NCI-H82 treated with DMSO at 0.1 percent for 48 hours (cell line): Measurements from ENCODE around the gene SNX6.
"Not testable (repeated sequence)": the region's sequence is repeated elsewhere in the genome, so short reads cannot be mapped to it uniquely, and the experiment has no call there.

Experiments
- DNase-seq: peaks from one replicate; lab custom pipeline; 2025; ENCODE audit not compliant: unreplicated experiment; lab: John Stamatoyannopoulos, UW

SNX6 gene

DNA sequence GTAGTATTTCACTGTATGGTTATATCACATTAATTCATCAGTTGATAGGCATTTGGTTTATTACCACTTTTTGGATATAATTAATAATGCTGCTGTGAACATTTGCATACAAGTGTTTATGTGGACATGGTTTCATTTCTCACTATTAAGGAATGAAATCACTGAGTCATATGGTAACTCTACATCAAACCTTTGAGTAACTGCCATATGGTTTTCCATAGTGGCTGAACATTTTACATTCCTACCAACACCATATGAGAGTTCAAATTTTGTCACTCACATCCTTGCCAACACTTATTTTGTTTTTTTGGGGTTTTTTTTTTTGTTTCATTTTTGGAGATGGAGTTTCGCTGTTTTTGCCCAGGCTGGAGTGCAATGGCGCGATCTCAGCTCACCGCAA is 60.2 kb downstream of the SNX6 start:
- no peak for DNase-seq

DNA sequence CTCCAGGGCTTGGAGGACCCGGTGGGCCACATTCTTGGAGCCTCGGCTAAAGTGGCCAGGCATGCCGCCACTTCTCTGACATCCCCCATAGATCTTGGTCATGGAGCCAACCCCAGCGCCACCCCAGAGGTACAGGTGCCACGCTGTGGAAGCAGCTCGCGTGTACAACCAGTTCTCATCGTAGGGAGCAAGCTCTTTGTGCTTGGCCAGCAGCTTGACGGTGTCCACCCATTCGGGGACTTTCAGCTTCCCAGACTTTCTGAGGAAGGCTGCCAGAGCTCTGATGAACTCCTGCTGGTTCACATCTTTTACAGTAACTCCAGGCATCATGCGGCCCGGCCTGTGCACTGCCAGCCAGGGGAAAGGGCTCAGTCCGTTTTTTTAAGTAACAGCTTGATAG is 61.1 kb downstream of the SNX6 start:
- no peak for DNase-seq

DNA sequence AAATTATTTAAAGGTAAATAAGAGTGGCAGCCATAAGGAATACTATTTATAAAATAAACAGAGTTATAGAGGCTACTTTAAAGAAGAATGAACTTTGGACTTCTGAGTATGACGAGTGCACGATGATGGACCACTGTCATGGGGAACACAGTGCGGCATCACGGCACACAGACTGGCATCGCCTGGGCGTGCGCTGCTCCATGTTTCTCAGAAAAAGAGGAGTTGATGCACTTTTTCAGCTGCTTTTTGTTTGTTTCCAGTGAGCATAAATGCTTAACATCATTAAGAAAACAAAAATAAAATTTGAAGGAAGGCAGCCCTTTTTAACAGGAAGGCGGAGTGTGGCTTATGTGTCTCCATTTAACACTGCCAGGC is 67.2 kb downstream of the SNX6 start:
- no peak for DNase-seq

DNA sequence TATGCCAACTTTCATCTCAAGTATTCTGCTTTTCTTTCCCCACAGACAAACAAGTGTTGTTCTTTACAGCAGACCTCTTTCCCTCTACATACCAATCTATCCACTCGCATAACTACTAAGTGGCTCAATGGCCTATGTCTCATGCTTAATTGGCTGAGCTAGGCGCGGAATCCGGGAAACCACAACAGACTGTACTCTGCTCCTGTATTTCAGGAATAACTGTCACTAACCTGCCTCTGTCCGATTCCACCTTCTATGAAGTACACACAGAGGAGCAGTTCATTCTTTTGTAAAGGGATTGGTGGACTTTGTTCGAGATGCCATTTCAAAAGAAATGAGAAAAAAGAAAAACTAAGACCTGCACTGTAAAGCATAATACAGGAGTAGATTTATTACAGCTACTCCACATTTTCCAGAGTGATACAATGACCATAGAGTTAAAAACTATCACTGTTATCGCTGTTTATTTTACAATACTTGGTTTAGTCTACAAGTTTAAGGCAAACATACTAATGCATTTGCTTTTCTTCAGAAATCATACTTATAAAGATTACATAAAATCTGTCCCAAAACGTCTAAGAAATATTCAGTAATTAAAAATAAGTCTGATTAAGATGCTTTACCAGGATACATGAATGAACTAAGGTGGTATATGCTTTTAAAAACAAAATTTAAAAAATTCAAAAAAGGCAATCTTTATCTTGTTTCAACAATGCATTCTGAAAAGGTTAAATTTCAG is 67.7 kb downstream of the SNX6 start:
- not testable (repeated sequence) for DNase-seq

DNA sequence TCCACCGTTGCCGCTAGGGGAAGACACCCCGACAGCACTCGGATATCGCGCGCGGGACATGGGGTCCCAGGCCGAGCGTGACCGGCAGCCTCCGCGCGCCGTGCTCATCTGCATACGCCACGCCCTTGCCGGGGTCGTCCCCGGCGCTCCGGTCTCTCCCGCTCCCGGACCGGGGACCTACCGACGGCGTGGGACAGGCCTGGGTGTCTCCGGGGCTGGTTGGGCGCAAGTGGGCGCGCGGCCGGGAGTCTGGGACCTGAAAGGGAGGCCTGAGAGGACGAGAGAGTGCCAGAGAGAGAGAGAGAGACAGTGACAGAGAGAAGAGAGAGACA is 73.5 kb downstream of the SNX6 start:
- DNase-seq: not testable (repeated sequence)

DNA sequence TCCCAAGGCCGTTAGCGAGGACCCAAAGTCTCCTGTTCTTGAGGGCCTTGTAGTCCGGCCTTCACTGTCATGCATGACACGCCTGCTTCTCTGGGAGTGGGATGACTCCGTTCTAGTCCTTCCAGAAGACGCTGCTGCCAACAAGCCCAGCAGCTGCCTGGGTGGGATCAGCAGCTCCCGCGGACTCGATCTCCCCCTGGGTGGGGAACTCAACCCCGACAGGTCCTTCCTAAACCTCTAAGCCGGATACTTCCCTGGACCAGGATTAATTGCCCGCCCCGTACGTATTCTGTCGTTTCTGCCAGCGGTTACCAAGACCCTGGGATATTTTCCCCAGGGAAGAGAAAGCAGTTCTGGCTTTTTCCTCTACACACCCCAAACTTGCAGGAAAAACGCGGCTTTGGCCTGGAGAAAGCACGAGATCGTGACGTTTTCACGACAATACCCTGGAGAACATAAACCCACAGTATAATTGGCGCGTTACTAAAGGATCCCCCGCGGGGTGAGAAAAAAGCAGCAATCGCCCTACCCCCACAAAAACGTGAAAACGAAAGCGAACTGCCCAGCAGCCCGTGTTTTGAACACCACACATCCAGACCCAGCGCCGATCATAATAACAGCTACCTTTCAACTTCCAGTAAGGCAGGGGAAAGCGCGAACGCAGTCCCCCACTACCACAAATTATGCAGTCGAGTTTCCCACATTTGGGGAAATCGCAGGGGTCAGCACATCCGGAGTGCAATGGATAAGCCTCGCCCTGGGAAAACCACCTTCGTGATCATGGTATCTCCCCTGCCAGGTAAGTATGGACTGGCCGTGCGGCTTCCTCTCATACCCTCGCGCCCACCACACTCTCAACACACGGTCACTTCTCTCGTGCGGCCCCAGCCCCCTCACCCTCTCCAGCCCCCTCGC is 74.1 kb downstream of the SNX6 start:
- not testable (repeated sequence) for DNase-seq

DNA sequence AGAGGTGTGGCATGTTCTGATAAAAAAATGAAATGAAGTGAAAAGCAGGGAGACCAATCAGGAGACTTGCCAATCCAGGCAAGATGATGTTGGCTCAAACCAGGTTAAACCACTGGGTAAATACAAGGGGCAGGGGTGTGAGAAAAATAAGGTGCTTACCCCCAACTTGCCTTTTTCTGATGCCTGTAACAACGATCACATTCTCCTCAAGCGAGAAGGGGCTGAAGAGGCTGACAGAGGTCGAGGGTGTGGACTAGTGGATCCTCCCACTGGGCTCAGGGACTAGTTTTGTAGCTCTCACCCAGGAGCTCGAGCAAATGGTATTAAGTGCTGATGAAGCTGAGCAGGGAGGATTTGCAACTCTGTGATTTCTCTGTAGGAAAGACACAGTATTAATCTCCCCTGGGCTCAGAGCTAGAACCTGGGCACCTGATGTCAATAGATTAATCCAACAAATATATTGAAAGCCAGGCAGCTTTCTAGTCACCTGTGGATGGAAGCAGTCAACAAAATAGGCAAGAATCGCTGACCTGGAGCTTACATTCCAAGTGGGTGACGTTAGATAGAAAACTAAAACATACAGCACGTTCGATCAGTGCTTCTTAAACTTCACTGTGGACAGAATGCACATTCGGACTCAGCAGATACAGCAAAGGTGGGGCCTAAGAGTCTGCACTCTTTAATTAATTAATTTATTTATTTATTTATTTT is 75.3 kb downstream of the SNX6 start:
- DNase-seq: no peak

DNA sequence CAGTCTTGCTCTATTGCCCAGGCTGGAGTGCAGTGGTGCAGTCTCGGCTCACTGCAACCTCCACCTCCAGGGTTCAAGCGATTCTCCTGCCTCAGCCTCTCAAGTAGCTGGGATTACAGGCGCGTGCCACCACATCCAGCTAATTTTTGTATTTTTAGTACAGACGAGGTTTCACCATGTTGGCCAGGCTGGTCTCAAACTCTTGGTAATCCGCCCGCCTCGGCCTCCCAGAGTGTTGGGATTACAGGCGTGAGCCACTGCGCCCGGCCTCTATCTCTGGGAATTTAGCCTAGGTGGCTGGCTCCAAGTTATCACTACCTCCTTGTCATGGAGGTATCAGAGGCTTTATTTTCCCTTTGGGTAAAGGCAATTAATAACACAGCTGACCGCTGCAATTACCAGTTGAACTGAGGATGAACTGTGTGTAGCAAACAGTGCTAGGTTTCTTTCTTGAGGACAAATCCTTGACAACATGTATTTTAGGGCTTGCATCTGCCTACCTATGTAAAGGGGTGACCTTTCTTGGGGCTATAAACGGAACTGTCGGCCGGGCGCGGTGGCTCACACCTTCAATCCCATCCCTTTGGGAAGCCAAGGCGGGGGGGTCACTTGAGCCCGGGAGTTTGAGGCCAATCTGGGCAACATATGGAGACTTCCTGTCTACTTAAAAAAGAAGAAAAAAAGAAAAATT is 80.5 kb downstream of the SNX6 start:
- DNase-seq: not testable (repeated sequence)

DNA sequence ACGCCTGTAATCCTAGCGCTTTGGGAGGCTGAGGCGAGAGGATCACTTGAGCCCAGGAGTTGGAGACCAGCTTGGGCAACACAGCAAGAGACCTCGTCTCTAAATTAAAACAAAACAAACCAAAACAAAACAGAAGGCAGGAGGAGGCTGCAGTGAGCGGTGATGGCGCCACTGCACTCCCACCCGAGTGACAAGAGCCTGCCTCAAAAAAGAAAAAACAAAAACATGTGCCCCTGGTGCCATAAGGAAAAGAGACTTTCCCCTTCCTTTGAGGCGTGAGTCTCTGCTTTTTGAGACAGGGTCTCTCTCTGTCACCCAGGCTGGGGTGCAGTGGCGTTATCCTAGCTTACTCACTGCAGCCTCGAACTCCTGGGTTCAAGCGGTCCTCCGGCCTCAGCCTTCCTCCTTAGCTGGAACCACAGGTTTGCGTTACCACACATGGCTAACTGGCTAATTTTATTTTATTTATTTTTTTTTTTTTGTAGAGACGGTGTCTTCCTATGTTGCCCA is 81.4 kb downstream of the SNX6 start:
- no peak for DNase-seq

DNA sequence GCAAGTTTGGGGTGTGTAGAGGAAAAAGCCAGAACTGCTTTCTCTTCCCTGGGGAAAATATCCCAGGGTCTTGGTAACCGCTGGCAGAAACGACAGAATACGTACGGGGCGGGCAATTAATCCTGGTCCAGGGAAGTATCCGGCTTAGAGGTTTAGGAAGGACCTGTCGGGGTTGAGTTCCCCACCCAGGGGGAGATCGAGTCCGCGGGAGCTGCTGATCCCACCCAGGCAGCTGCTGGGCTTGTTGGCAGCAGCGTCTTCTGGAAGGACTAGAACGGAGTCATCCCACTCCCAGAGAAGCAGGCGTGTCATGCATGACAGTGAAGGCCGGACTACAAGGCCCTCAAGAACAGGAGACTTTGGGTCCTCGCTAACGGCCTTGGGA is 82.8 kb downstream of the SNX6 start:
- not testable (repeated sequence) for DNase-seq

DNA sequence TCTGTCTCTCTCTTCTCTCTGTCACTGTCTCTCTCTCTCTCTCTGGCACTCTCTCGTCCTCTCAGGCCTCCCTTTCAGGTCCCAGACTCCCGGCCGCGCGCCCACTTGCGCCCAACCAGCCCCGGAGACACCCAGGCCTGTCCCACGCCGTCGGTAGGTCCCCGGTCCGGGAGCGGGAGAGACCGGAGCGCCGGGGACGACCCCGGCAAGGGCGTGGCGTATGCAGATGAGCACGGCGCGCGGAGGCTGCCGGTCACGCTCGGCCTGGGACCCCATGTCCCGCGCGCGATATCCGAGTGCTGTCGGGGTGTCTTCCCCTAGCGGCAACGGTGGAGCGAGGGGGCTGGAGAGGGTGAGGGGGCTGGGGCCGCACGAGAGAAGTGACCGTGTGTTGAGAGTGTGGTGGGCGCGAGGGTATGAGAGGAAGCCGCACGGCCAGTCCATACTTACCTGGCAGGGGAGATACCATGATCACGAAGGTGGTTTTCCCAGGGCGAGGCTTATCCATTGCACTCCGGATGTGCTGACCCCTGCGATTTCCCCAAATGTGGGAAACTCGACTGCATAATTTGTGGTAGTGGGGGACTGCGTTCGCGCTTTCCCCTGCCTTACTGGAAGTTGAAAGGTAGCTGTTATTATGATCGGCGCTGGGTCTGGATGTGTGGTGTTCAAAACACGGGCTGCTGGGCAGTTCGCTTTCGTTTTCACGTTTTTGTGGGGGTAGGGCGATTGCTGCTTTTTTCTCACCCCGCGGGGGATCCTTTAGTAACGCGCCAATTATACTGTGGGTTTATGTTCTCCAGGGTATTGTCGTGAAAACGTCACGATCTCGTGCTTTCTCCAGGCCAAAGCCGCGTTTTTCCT is 83.4 kb downstream of the SNX6 start:
- not testable (repeated sequence) for DNase-seq

DNA sequence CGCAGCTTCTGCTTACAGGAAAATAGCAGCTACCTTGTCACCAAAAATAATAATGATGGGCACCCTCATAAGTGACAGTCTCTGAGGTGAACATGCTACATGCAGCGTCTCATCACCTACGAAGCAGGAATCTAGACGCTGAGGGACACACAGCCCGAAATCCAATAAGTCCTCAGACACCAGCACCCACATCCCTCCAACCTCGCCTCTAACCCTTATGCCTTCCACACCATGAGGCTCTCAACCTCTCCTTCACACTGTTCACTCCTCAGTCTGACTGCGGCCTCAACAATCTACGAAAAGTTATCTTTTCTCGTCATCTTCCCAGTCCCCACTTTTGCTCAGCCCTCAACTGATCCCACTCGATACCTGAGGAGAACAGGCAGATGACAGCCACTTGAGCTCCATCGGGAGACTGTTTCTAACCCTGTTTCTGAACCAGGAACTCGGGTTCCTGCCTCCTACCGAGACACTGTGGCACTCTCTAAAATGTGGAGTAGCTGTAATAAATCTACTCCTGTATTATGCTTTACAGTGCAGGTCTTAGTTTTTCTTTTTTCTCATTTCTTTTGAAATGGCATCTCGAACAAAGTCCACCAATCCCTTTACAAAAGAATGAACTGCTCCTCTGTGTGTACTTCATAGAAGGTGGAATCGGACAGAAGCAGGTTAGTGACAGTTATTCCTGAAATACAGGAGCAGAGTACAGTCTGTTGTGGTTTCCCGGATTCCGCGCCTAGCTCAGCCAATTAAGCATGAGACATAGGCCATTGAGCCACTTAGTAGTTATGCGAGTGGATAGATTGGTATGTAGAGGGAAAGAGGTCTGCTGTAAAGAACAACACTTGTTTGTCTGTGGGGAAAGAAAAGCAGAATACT is 89.5 kb downstream of the SNX6 start:
- DNase-seq: not testable (repeated sequence)

DNA sequence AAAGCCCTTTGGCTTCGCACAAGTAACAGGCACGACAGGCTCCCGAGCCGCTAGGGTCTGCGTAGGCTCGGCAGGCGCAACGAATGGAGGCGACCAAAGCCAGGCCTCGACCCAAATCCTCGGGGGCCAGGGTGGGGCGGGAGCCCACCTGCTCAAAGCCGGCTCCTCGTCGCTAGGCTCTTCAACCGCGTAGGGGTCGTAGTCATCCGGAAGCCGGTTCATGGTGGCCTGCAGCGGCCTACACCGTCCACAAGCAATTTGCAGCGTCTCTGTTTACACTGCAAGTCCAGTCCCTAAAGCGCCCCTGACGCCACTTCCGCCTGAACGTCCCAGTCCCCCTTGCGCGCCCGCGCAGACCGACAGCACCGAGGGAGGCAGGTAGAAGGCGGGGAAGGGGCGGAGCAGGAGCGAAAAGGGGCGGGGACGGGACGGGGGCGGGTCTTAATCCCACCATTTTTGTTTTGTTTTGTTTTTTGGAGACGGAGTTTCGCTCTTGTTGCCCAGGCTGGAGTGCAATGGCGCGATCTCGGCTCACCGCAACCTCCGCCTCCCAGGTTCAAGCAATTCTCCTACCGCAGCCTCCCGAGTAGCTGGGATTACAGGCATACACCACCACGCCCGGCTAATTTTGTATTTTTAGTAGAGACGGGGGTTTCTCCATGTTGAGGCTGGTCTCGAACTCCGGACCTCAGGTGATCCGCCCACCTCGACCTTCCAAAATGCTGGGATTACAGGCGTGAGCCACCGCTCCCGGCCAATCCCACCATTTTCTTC is 90.4 kb downstream of the SNX6 start, which contains the start of gene EAPP:
Gene EAPP, minus strand, starts transcription at position 295 of the 774 bp plus-strand sequence. Its CDS starts 73 bp downstream, at position 222.
- no peak for DNase-seq

DNA sequence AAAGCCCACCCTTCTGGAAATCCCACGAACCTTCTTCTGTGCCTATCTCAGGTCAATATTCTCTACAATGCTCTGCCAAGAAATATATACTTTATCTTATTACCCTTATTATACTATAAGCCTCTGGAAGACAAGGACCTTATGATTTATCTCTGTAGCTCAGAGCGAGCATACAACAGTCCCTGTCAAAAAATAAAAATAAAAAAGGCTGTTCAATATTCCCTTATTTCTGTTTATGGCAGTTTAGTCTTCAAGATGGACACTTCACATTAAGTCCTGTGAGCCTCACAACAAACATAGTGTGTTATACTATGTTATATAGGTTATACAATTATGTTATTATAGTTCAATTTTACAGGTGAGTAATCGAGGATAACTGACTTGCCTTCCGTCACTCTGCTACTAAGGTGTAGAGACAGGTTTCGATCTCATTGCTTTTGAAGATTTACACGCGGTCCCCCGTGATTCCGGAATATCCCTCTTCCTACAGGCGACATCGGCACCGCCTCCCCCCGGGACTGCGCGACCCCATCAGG is 91.0 kb downstream of the SNX6 start:
- DNase-seq: no peak

DNA sequence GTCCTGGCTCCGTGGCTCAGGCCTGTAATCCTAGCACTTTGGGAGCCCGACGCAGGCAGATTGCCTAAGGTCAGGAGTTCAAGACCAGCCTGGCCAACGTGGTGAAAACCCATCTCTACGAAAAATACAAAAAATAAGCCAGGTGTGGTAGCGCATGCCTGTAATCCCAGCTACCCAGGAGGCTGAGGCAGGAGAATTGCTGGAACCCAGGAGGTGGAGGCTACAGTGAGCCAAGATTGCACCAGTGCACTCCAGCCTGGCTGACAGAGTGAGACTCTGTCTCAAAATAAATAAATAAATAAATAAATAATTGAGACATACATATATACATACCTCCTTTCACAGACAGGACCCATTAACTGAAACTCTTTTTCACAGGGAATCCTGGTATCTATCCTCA is 91.9 kb downstream of the SNX6 start:
- DNase-seq: not testable (repeated sequence)

DNA sequence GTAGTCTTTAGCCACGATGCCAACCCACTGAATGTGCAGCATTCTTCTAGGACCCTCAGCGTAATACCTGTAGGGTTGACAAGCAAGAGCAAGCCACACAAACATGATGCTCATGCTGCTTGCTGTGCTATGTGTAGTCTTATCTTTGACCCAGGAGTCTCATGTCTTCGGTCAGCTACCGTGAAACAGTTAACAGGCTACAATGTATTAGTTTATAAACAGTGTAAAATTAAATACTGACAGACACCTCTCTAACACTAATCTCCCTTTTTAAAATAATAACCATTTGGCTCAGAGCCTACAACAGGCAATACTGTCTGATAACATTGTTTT is 92.3 kb downstream of the SNX6 start:
- no peak for DNase-seq

DNA sequence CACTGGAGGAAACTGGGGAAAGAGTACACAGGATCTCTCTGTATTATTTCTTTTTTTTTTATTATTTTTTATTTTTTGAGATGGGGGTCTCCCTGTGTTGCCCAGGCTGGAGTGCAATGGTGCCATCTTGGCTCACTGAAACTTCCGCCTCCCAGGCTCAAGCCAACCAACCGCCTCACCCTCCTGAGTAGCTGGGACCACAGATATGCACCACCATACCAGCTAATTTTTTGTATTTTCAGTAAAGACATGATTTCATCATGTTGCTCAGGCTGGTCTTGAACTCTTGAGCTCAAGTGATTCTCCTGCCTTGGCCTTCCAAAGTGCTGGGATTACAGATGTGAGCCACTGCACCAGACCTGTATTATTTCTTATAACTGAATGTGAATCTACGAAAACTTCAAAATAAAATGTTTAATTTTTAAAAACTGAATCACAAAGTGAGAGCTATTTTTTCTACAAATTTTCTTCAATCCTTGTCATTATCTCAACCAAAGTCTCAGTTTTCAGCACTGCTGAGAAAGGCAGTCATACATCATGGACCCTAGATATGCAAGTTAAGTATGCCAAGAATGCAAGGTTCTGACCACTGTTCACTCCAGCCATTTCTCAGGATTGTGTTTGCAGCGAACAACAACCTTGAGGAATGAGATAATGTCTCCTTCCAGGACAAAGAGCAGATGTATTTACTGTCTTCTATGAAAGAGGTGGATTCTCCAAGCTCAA is 92.8 kb downstream of the SNX6 start:
- no peak for DNase-seq
